SK-N-MC (cell line): Measurements from ENCODE around the gene HORMAD2.

Experiments used
- DNase-seq: peaks from one replicate; pipeline ENCODE4 v3.0.0-alpha.2; 2011; ENCODE audit warnings: low read depth, low spot score
- H3K27ac ChIP-seq: fragments of 200-600 bp; sonication (generic); 2 replicates; pipeline ENCODE4 v1.5.1; 2016; ENCODE audit warnings: mixed run types
- H3K36me3 ChIP-seq: fragments of 200-600 bp; sonication (generic); 2 replicates; pipeline ENCODE4 v1.6.1; 2017; ENCODE audit warnings: antibody characterized with exemption, low read length, mixed read lengths; ENCODE audit not compliant: insufficient read depth
- H3K4me3 ChIP-seq: fragments of 200-600 bp; sonication (generic); 2 replicates; pipeline ENCODE4 v1.5.1; 2016
- H3K9ac ChIP-seq: fragments of 200-600 bp; sonication (generic); 2 replicates; pipeline ENCODE4 v1.8.0; 2017; ENCODE audit warnings: mixed run types, mixed read lengths; ENCODE audit not compliant: insufficient read length
- H3K9me3 ChIP-seq: fragments of 200-600 bp; sonication (generic); 2 replicates; pipeline ENCODE4 v1.6.1; 2017; ENCODE audit warnings: low read depth, mild to moderate bottlenecking, antibody characterized with exemption, low read length, moderate library complexity, mixed read lengths
- EZH2 ChIP-seq: fragments of 200-600 bp; sonication (generic); IDR thresholded peaks from one replicate; pipeline ENCODE4 v1.6.1; 2017; ENCODE audit warnings: antibody characterized with exemption
- FOXP2 ChIP-seq: optimal IDR thresholded peaks from 2 replicates; pipeline ENCODE3; 2011; ENCODE audit warnings: mild to moderate bottlenecking, moderate library complexity; ENCODE audit not compliant: insufficient read depth; ENCODE audit errors: extremely low read length, control extremely low read depth
- POLR2AphosphoS5 ChIP-seq: IDR thresholded peaks from 2 replicates; pipeline ENCODE4 v1.6.1; 2012; ENCODE audit warnings: mild to moderate bottlenecking, low read depth, low read length, borderline replicate concordance

Gene HORMAD2

GRCh38 chr22:30079952-30080533 lies at the start of gene HORMAD2:
HORMAD2 (plus strand) TSS chr22:30080464; CDS start chr22:30093953, 13,489 bp downstream.
- Histone ChIP-seq H3K9me3 (no peaks in the 10 kb centered on the region), H3K27ac (no peak within 1 kb of the TSS), H3K36me3 (no peaks in the 10 kb centered on the region), H3K9ac (no peak within 1 kb of the TSS), H3K4me3 (no peak within 1 kb of the TSS)
- no peak for DNase-seq
- TF ChIP-seq FOXP2 (no peak), EZH2 (no peak), POLR2AphosphoS5 (no peak)

GRCh38 chr22:30031328-30031727 lies 48.9 kb upstream of the HORMAD2 start:
- H3K4me3 ChIP-seq = no peak overlapping the region
- TF ChIP-seq POLR2AphosphoS5 = no peak
- no peak for TF ChIP-seq EZH2
- TF ChIP-seq FOXP2 = no peak
- H3K9ac ChIP-seq = no peak overlapping the region
- H3K36me3 ChIP-seq = peaks cover under 1% of the 10 kb centered on the region; the same call in 1 of the 2 replicates
- no peak overlapping the region for H3K27ac ChIP-seq
- DNase-seq = no peak
- no peaks in the 10 kb centered on the region for H3K9me3 ChIP-seq

- H3K4me3 ChIP-seq = no peak overlapping the region
- TF ChIP-seq POLR2AphosphoS5 (no peak), EZH2 (no peak), FOXP2 (no peak)
Measured at GRCh38 chr22:30031764-30032455, 48.4 kb upstream of the HORMAD2 start.

GRCh38 chr22:30033137-30033536 lies 47.1 kb upstream of the HORMAD2 start:
- no peaks in the 10 kb centered on the region for H3K36me3 ChIP-seq
- DNase-seq = no peak
- no peak overlapping the region for H3K9ac ChIP-seq
- no peaks in the 10 kb centered on the region for H3K9me3 ChIP-seq
- H3K27ac ChIP-seq = no peak overlapping the region
- no peak overlapping the region for H3K4me3 ChIP-seq
- TF ChIP-seq FOXP2 (no peak), POLR2AphosphoS5 (no peak), EZH2 (no peak)

More at GRCh38 chr22:30031764-30032455, 48.4 kb upstream of the HORMAD2 start:
- Histone ChIP-seq H3K9me3 (no peaks in the 10 kb centered on the region), H3K27ac (no peak overlapping the region), H3K9ac (no peak overlapping the region), H3K36me3 (no peaks in the 10 kb centered on the region; the same call in 1 of the 2 replicates)
- no peak for DNase-seq

- H3K9me3 ChIP-seq = no peaks in the 10 kb centered on the region
- TF ChIP-seq POLR2AphosphoS5 = no peak
- no peak for TF ChIP-seq FOXP2
- no peak for TF ChIP-seq EZH2
- H3K36me3 ChIP-seq = no peaks in the 10 kb centered on the region
- DNase-seq = no peak
- H3K27ac ChIP-seq = no peak overlapping the region
- no peak overlapping the region for H3K4me3 ChIP-seq
- no peak overlapping the region for H3K9ac ChIP-seq
Measured at GRCh38 chr22:30033901-30034300, 46.4 kb upstream of the HORMAD2 start.

GRCh38 chr22:30036656-30037055 lies 43.6 kb upstream of the HORMAD2 start:
- H3K9ac ChIP-seq = no peak overlapping the region
- no peak for TF ChIP-seq FOXP2
- no peak for TF ChIP-seq POLR2AphosphoS5
- TF ChIP-seq EZH2 = no peak
- no peak for DNase-seq
- H3K36me3 ChIP-seq = no peaks in the 10 kb centered on the region
- no peak overlapping the region for H3K27ac ChIP-seq
- H3K4me3 ChIP-seq = no peak overlapping the region
- H3K9me3 ChIP-seq = no peaks in the 10 kb centered on the region

GRCh38 chr22:30038219-30038618 lies 42.0 kb upstream of the HORMAD2 start:
- Histone ChIP-seq H3K9ac (no peak overlapping the region), H3K4me3 (no peak overlapping the region), H3K9me3 (no peaks in the 10 kb centered on the region), H3K27ac (no peak overlapping the region), H3K36me3 (no peaks in the 10 kb centered on the region)
- TF ChIP-seq EZH2 = no peak
- TF ChIP-seq FOXP2 = no peak
- no peak for TF ChIP-seq POLR2AphosphoS5
- no peak for DNase-seq

GRCh38 chr22:30040499-30041260 lies 39.6 kb upstream of the HORMAD2 start:
- no peak overlapping the region for H3K4me3 ChIP-seq
- H3K36me3 ChIP-seq = no peaks in the 10 kb centered on the region
- H3K9me3 ChIP-seq = no peaks in the 10 kb centered on the region
- no peak for DNase-seq
- TF ChIP-seq FOXP2 (no peak), POLR2AphosphoS5 (no peak), EZH2 (no peak)
- no peak overlapping the region for H3K9ac ChIP-seq
- H3K27ac ChIP-seq = no peak overlapping the region
